HEK293 (cell line): Measurements from ENCODE around the gene ABTB2.

Experiments used
- BCL11B ChIP-seq: fragments of 450-650 bp; formaldehyde crosslinking; IDR thresholded peaks from 2 replicates; pipeline ENCODE4 v1.5.1; 2016; ENCODE audit warnings: low read depth, missing biosample characterization, missing genetic modification characterization
- HIC1 ChIP-seq: fragments of 450-650 bp; formaldehyde crosslinking; IDR thresholded peaks from 2 replicates; pipeline ENCODE4 v1.5.1; 2016; ENCODE audit warnings: missing biosample characterization, missing genetic modification characterization
- HOXD13 ChIP-seq: sonication (generic); formaldehyde crosslinking; IDR thresholded peaks from 2 replicates; pipeline ENCODE4 v1.8.0; 2022; ENCODE audit warnings: missing genetic modification reagents, borderline replicate concordance
- KLF10 ChIP-seq: fragments of 450-650 bp; IDR thresholded peaks from 2 replicates; pipeline ENCODE4 v1.5.1; 2018; ENCODE audit warnings: missing biosample characterization, mild to moderate bottlenecking, missing genetic modification characterization
- KLF8 ChIP-seq: fragments of 450-650 bp; formaldehyde crosslinking; IDR thresholded peaks from 2 replicates; pipeline ENCODE4 v1.5.1; 2016; ENCODE audit warnings: missing biosample characterization, missing genetic modification characterization
- PRDM1 ChIP-seq: fragments of 450-650 bp; formaldehyde crosslinking; IDR thresholded peaks from 2 replicates; pipeline ENCODE4; 2016; ENCODE audit warnings: missing biosample characterization, missing genetic modification characterization
- ZBTB11 ChIP-seq: fragments of 450-650 bp; formaldehyde crosslinking; conservative IDR thresholded peaks from 2 replicates; pipeline ENCODE4 v1.5.1; 2016; ENCODE audit warnings: low read depth, missing biosample characterization, missing genetic modification characterization
- ZBTB20 ChIP-seq: fragments of 450-650 bp; formaldehyde crosslinking; IDR thresholded peaks from 2 replicates; pipeline ENCODE4 v1.5.1; 2016; ENCODE audit warnings: missing biosample characterization, missing genetic modification characterization
- ZBTB8A ChIP-seq: fragments of 450-650 bp; formaldehyde crosslinking; IDR thresholded peaks from 2 replicates; pipeline ENCODE4 v1.5.1; 2016; ENCODE audit warnings: missing biosample characterization, missing genetic modification characterization
- ZEB2 ChIP-seq: fragments of 450-650 bp; formaldehyde crosslinking; IDR thresholded peaks from 2 replicates; pipeline ENCODE4 v1.5.1; 2016; ENCODE audit warnings: missing biosample characterization, missing genetic modification characterization
- ZFP37 ChIP-seq: fragments of 450-650 bp; formaldehyde crosslinking; IDR thresholded peaks from 2 replicates; pipeline ENCODE4 v1.5.1; 2016; ENCODE audit warnings: missing biosample characterization, missing genetic modification characterization
- ZIC2 ChIP-seq: fragments of 450-650 bp; formaldehyde crosslinking; IDR thresholded peaks from 2 replicates; pipeline ENCODE4 v1.5.1; 2016; ENCODE audit warnings: missing biosample characterization, missing genetic modification characterization
- ZNF2 ChIP-seq: fragments of 450-650 bp; formaldehyde crosslinking; IDR thresholded peaks from 2 replicates; pipeline ENCODE4 v1.5.1; 2016; ENCODE audit warnings: missing biosample characterization, missing genetic modification characterization
- ZNF341 ChIP-seq: fragments of 450-650 bp; formaldehyde crosslinking; IDR thresholded peaks from 2 replicates; pipeline ENCODE4; 2016; ENCODE audit warnings: low read depth, missing biosample characterization, missing genetic modification characterization
- ZNF354C ChIP-seq: fragments of 450-650 bp; formaldehyde crosslinking; IDR thresholded peaks from 2 replicates; pipeline ENCODE4 v1.5.1; 2016; ENCODE audit warnings: missing biosample characterization, missing genetic modification characterization, low read depth, borderline replicate concordance
- ZNF433 ChIP-seq: fragments of 450-650 bp; formaldehyde crosslinking; IDR thresholded peaks from 2 replicates; pipeline ENCODE4 v1.5.1; 2016; ENCODE audit warnings: missing biosample characterization, missing genetic modification characterization, low read depth
- ZNF518A ChIP-seq: fragments of 450-650 bp; formaldehyde crosslinking; conservative IDR thresholded peaks from 2 replicates; pipeline ENCODE4 v1.5.1; 2016; ENCODE audit warnings: low read depth, missing biosample characterization, missing genetic modification characterization
- ZNF561 ChIP-seq: fragments of 450-650 bp; IDR thresholded peaks from 2 replicates; pipeline ENCODE4 v1.5.1; 2018; ENCODE audit warnings: missing biosample characterization, missing genetic modification characterization, borderline replicate concordance
- ZNF585B ChIP-seq: fragments of 450-650 bp; formaldehyde crosslinking; IDR thresholded peaks from 2 replicates; pipeline ENCODE4 v1.5.1; 2016; ENCODE audit warnings: missing biosample characterization, missing genetic modification characterization
- ZNF600 ChIP-seq: fragments of 450-650 bp; formaldehyde crosslinking; IDR thresholded peaks from 2 replicates; pipeline ENCODE4 v1.5.1; 2016; ENCODE audit warnings: missing biosample characterization, missing genetic modification characterization
- ZNF692 ChIP-seq: fragments of 450-650 bp; formaldehyde crosslinking; IDR thresholded peaks from 2 replicates; pipeline ENCODE4 v1.5.1; 2016; ENCODE audit warnings: missing biosample characterization, missing genetic modification characterization
- ZNF707 ChIP-seq: fragments of 450-650 bp; formaldehyde crosslinking; IDR thresholded peaks from 2 replicates; pipeline ENCODE4 v1.5.1; 2016; ENCODE audit warnings: missing biosample characterization, missing genetic modification characterization
- ZNF791 ChIP-seq: fragments of 450-650 bp; formaldehyde crosslinking; IDR thresholded peaks from 2 replicates; pipeline ENCODE4 v1.5.1; 2016; ENCODE audit warnings: missing biosample characterization, missing genetic modification characterization
- ZSCAN5A ChIP-seq: fragments of 450-650 bp; formaldehyde crosslinking; IDR thresholded peaks from 2 replicates; pipeline ENCODE4 v1.5.1; 2016; ENCODE audit warnings: missing biosample characterization, missing genetic modification characterization

The ABTB2 gene

GRCh38 chr11:34358728-34359547 is 1.1 kb upstream of the ABTB2 start (continued):
- TF ChIP-seq ZSCAN5A (tag by site-specific recombination) (no peak), ZNF585B (no peak), PRDM1 (tag by site-specific recombination) (0 out of 2 replicates have a peak, but pooled peaks have one; percentile 50), ZBTB11 (tag by site-specific recombination) (no peak; the same call in 1 of the 2 replicates), ZIC2 (tag by site-specific recombination) (peak; percentile 32; the same call in 1 of the 2 replicates), ZNF561 (tag by site-specific recombination) (0 out of 2 replicates have a peak, but pooled peaks have one; percentile 18), ZNF2 (peak; percentile 72), KLF8 (tag by site-specific recombination) (no peak), ZFP37 (peak; percentile 56; the same call in 1 of the 2 replicates), KLF10 (no peak), ZNF600 (tag by site-specific recombination) (peak; percentile 38; the same call in 1 of the 2 replicates), ZNF791 (no peak), HIC1 (tag by site-specific recombination) (peak; percentile 80), ZNF707 (tag by site-specific recombination) (no peak), ZNF341 (tag by site-specific recombination) (0 out of 2 replicates have a peak, but pooled peaks have one; percentile 41), ZBTB8A (peak; percentile 7; the same call in 1 of the 2 replicates), ZBTB20 (tag by site-specific recombination) (peak; percentile 38), ZNF692 (no peak), ZNF433 (tag by site-specific recombination) (no peak; the same call in 1 of the 2 replicates), ZNF354C (tag by site-specific recombination) (no peak), BCL11B (peak; percentile 73; the same call in 1 of the 2 replicates), ZEB2 (tag by site-specific recombination) (peak; percentile 67), ZNF518A (no peak), HOXD13 (0 out of 2 replicates have a peak, but pooled peaks have one; percentile 18)
